Glutamatergic neuron (in vitro differentiated cells): ENCODE measurements around the gene IRAK3. TPM values are rescaled to one million over a fixed set of nuclear protein-coding genes. Genes with fewer than 3 reads are reported as not detected.

Experiments used
- DNase-seq: peaks from one replicate; pipeline ENCODE4 v3.0.0; 2022
- H3K27ac Mint-ChIP-seq: one replicate; pipeline ENCODE4 v1.8.0; 2020; ENCODE audit warnings: mild to moderate bottlenecking, mixed read lengths, inconsistent platforms; ENCODE audit not compliant: unreplicated experiment
- H3K27me3 Mint-ChIP-seq: one replicate; pipeline ENCODE4 v1.8.0; 2020; ENCODE audit warnings: mild to moderate bottlenecking, moderate library complexity, mixed read lengths, inconsistent platforms; ENCODE audit not compliant: unreplicated experiment
- H3K36me3 Mint-ChIP-seq: one replicate; pipeline ENCODE4 v1.8.0; 2020; ENCODE audit warnings: mild to moderate bottlenecking, mixed read lengths, inconsistent platforms; ENCODE audit not compliant: unreplicated experiment
- H3K4me1 Mint-ChIP-seq: one replicate; pipeline ENCODE4 v1.8.0; 2020; ENCODE audit warnings: mild to moderate bottlenecking, low read depth, mixed read lengths, inconsistent platforms; ENCODE audit not compliant: unreplicated experiment
- H3K4me3 Mint-ChIP-seq: one replicate; pipeline ENCODE4 v1.8.0; 2020; ENCODE audit warnings: mild to moderate bottlenecking, mixed read lengths, inconsistent platforms; ENCODE audit not compliant: unreplicated experiment
- H3K9me3 Mint-ChIP-seq: one replicate; pipeline ENCODE4 v1.8.0; 2020; ENCODE audit warnings: mild to moderate bottlenecking, moderate library complexity, mixed read lengths, inconsistent platforms; ENCODE audit not compliant: unreplicated experiment
- total RNA-seq: library from RNA; stranded (reverse); fragmentation: NEBNext Ultra II Directional; extraction: Animal tissue kit (Norgen Biotek cat#: 25700); gene quantifications from one replicate; pipeline ENCODE4 v1.2.1, GENCODE V29; 2021; ENCODE audit not compliant: unreplicated experiment
- TF ChIP-seq, protein P1 (sequence below): fragments of 200-600 bp; sonication (generic); IDR thresholded peaks from one replicate; pipeline ENCODE4 v1.5.0; 2021; ENCODE audit not compliant: partially characterized antibody, unreplicated experiment

The IRAK3 gene
- total RNA-seq, 1 donor from 2014 or later, result 3.9 TPM

DNA sequence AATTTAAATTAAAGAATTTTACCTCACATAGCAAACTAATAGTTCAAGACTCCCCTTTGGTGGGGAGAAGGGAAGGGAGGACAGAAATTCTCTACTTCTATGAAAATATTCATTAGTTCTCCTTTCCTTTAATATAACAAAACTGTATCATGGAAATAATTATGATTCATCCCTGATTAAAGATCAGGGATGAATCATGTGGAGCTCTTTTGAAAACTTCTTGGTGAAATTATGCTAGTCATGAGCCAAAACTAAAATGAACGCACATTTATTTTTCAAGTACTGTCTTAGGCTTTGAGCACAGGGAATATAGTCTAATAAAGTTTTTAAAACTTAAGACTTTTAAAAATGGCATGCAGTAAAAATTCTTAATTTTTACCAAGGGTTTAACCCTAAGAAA, 36.3 kb upstream of the IRAK3 start:
- H3K27me3 Mint-ChIP-seq, result peaks cover 2% of the 10 kb centered on the region
- H3K9me3 Mint-ChIP-seq, result no peaks in the 10 kb centered on the region
- no peak overlapping the region for H3K27ac Mint-ChIP-seq
- no peaks in the 10 kb centered on the region for H3K36me3 Mint-ChIP-seq
- H3K4me1 Mint-ChIP-seq, result no peaks in the 10 kb centered on the region
- no peak overlapping the region for H3K4me3 Mint-ChIP-seq
- TF ChIP-seq, protein P1, sequence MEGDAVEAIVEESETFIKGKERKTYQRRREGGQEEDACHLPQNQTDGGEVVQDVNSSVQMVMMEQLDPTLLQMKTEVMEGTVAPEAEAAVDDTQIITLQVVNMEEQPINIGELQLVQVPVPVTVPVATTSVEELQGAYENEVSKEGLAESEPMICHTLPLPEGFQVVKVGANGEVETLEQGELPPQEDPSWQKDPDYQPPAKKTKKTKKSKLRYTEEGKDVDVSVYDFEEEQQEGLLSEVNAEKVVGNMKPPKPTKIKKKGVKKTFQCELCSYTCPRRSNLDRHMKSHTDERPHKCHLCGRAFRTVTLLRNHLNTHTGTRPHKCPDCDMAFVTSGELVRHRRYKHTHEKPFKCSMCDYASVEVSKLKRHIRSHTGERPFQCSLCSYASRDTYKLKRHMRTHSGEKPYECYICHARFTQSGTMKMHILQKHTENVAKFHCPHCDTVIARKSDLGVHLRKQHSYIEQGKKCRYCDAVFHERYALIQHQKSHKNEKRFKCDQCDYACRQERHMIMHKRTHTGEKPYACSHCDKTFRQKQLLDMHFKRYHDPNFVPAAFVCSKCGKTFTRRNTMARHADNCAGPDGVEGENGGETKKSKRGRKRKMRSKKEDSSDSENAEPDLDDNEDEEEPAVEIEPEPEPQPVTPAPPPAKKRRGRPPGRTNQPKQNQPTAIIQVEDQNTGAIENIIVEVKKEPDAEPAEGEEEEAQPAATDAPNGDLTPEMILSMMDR, result no peak
- DNase-seq, result no peak

DNA sequence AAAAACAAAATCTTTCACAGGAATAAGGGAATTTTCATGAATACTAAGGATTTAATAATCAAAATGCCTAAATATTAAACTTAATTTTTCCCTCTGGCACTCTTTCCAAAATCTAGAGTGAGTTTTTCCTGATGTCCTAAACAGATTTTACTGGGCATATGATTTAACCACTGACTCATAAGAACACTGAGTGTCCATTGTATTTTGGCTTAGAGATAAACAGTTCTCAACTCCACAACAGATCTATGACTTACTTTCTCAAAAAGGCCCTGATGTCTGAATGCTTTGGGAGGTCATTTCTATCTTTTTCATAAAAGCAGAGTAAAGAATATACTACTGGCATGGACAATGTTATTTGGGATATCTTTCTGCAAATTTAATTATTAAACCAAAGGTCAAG, 34.2 kb upstream of the IRAK3 start:
- peaks cover 2% of the 10 kb centered on the region for H3K27me3 Mint-ChIP-seq
- DNase-seq, result no peak
- H3K4me3 Mint-ChIP-seq, result no peak overlapping the region
- H3K4me1 Mint-ChIP-seq, result no peaks in the 10 kb centered on the region
- H3K27ac Mint-ChIP-seq, result no peak overlapping the region
- TF ChIP-seq, protein P1, result no peak
- H3K9me3 Mint-ChIP-seq, result no peaks in the 10 kb centered on the region
- H3K36me3 Mint-ChIP-seq, result no peaks in the 10 kb centered on the region

DNA sequence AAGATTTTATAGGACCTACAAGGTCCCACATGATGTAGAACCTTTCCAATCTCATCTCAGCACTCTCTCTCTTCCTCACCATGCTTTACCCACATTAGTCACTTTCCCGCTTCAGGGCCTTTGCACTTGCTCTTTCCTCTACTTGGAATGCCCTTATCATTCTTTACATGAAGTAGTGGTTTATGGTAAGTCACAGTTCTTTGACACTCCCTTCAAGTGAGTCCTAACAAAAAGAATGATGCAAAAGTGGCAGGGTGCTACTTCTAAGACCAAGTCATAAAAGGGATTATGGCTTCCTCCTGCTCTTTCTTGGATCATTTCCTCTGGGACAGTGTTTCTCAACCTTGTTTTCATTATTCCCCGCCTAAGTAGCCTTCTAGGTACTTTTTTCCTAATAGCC, 32.4 kb upstream of the IRAK3 start:
- no peaks in the 10 kb centered on the region for H3K4me1 Mint-ChIP-seq
- no peaks in the 10 kb centered on the region for H3K9me3 Mint-ChIP-seq
- no peaks in the 10 kb centered on the region for H3K36me3 Mint-ChIP-seq
- no peak overlapping the region for H3K4me3 Mint-ChIP-seq
- no peak overlapping the region for H3K27ac Mint-ChIP-seq
- peaks cover 2% of the 10 kb centered on the region for H3K27me3 Mint-ChIP-seq
- DNase-seq, result no peak
- TF ChIP-seq, protein P1, result no peak

DNA sequence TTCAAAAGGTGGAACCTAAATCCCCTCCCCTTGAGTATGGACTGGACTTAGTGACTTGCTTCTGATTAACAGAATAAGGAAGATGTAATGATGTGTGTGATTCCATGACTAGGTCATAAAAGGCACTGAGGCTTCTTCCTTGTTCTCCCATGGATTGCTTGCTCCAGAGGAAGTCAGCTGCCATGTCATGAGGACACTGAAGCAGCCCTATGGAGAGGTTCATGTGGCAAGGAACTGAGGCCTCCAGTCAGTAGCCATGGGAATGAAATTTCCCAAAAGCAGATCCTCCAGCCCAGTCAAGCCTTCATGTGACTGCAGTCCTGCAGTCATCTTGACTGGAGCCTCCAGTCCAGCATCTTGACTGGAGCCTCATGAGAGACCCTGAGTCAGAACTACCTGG, 29.9 kb upstream of the IRAK3 start:
- TF ChIP-seq, protein P1, result no peak
- no peak overlapping the region for H3K27ac Mint-ChIP-seq
- no peaks in the 10 kb centered on the region for H3K9me3 Mint-ChIP-seq
- no peak overlapping the region for H3K4me3 Mint-ChIP-seq
- H3K4me1 Mint-ChIP-seq, result no peaks in the 10 kb centered on the region
- DNase-seq, result no peak
- H3K36me3 Mint-ChIP-seq, result no peaks in the 10 kb centered on the region
- H3K27me3 Mint-ChIP-seq, result peaks cover 2% of the 10 kb centered on the region

DNA sequence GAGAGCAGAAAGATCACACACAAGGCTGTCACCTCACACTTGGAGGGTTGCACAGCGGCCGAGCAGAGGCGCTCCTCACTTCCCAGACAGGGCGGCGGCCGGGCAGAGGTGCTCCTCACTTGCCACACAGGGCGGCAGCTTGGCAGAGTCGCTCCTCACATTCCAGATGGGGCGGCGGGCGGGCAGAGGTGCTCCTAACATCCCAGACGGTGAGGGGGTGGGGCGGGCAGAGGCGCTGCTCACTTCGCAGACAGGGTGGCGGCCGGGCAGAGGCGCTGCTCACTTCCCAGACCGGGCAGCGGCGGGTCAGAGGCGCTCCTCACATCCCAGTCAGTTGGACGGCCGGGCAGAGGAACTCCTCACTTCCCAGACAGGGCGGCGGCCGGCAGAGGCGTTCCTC, 28.3 kb upstream of the IRAK3 start:
- no peak overlapping the region for H3K4me3 Mint-ChIP-seq
- peaks cover 11% of the 10 kb centered on the region for H3K36me3 Mint-ChIP-seq
- no peaks in the 10 kb centered on the region for H3K9me3 Mint-ChIP-seq
- H3K27me3 Mint-ChIP-seq, result peaks cover 2% of the 10 kb centered on the region
- DNase-seq, result no peak
- H3K4me1 Mint-ChIP-seq, result no peaks in the 10 kb centered on the region
- no peak overlapping the region for H3K27ac Mint-ChIP-seq
- TF ChIP-seq, protein P1, result no peak
